ENCODE data around the gene PIGW.
"Not testable (repeated sequence)": the region's sequence is repeated elsewhere in the genome, so short reads cannot be mapped to it uniquely, and the experiment has no call there.

PIGW gene

GRCh38 chr17:36506831-36507230, 28.0 kb upstream of the PIGW start:
- Histone ChIP-seq H3K4me3 (no peak overlapping the region), H3K27ac (no peak overlapping the region)

- H3K27ac ChIP-seq: no peak overlapping the region
- H3K4me3 ChIP-seq: no peak overlapping the region
These were observed 27.5 kb upstream of the PIGW start for GRCh38 chr17:36507266-36507665.

- not testable (repeated sequence) for H3K27ac ChIP-seq, H3K4me3 ChIP-seq
These were observed 26.3 kb upstream of the PIGW start for GRCh38 chr17:36508439-36508838.

GRCh38 chr17:36509272-36509985, 25.4 kb upstream of the PIGW start:
- H3K4me3 ChIP-seq: no peak overlapping the region

GRCh38 chr17:36510636-36511035, 24.2 kb upstream of the PIGW start:
- H3K27ac ChIP-seq: no peak overlapping the region
- no peak overlapping the region for H3K4me3 ChIP-seq

More at GRCh38 chr17:36509272-36509985, 25.4 kb upstream of the PIGW start:
- no peak overlapping the region for H3K27ac ChIP-seq

- Histone ChIP-seq H3K4me3 (no peak overlapping the region), H3K27ac (no peak overlapping the region)
These were observed 23.6 kb upstream of the PIGW start for GRCh38 chr17:36511216-36511615.

GRCh38 chr17:36512641-36513040, 22.1 kb upstream of the PIGW start:
- no peak overlapping the region for H3K4me3 ChIP-seq

GRCh38 chr17:36514856-36515255, 19.9 kb upstream of the PIGW start:
- no peak overlapping the region for H3K4me3 ChIP-seq
- no peak overlapping the region for H3K27ac ChIP-seq

More at GRCh38 chr17:36512641-36513040, 22.1 kb upstream of the PIGW start:
- H3K27ac ChIP-seq: no peak overlapping the region

GRCh38 chr17:36515837-36516236, 18.9 kb upstream of the PIGW start:
- no peak overlapping the region for H3K4me3 ChIP-seq

GRCh38 chr17:36523113-36523512, 11.7 kb upstream of the PIGW start:
- no peak overlapping the region for H3K27ac ChIP-seq
- no peak overlapping the region for H3K4me3 ChIP-seq

More at GRCh38 chr17:36515837-36516236, 18.9 kb upstream of the PIGW start:
- H3K27ac ChIP-seq: no peak overlapping the region

- no peak overlapping the region for H3K27ac ChIP-seq
- H3K4me3 ChIP-seq: no peak overlapping the region
These were observed 10.3 kb upstream of the PIGW start for GRCh38 chr17:36524428-36524876.

- H3K27ac ChIP-seq: no peak overlapping the region
- H3K4me3 ChIP-seq: no peak overlapping the region
These were observed 9.7 kb upstream of the PIGW start for GRCh38 chr17:36525113-36525512.

- Histone ChIP-seq H3K27ac (no peak overlapping the region), H3K4me3 (no peak overlapping the region)
These were observed 8.9 kb upstream of the PIGW start for GRCh38 chr17:36525888-36526287.

GRCh38 chr17:36527621-36528250, 7.1 kb upstream of the PIGW start:
- H3K4me3 ChIP-seq: no peak overlapping the region
- no peak overlapping the region for H3K27ac ChIP-seq

- no peak overlapping the region for H3K4me3 ChIP-seq
- no peak overlapping the region for H3K27ac ChIP-seq
These were observed 5.7 kb upstream of the PIGW start for GRCh38 chr17:36529121-36529520.

- H3K27ac ChIP-seq: peak overlapping the region in 5 of 21 experiments; percentile 89 to 99 (median 97)
- H3K4me3 ChIP-seq: no peak overlapping the region
These were observed 2.3 kb upstream of the PIGW start for GRCh38 chr17:36532435-36532975.

- Histone ChIP-seq H3K27ac (peak overlapping the region; percentile 23 to 100 (median 97)), H3K4me3 (peak overlapping the region; percentile 52 to 89 (median 68))
These were observed 600 bp upstream of the PIGW start for GRCh38 chr17:36533935-36534839.

GRCh38 chr17:36535669-36536081, 888 bp downstream of the PIGW start:
- peak overlapping the region; percentile 52 to 89 (median 68) for H3K4me3 ChIP-seq
- peak overlapping the region in 20 of 21 experiments; percentile 85 to 100 (median 98) for H3K27ac ChIP-seq

- H3K4me3 ChIP-seq: no peak overlapping the region
- no peak overlapping the region for H3K27ac ChIP-seq
These were observed 5.9 kb downstream of the PIGW start for GRCh38 chr17:36540696-36541095.

- H3K27ac ChIP-seq: no peak overlapping the region
- no peak overlapping the region for H3K4me3 ChIP-seq
These were observed 8.0 kb downstream of the PIGW start for GRCh38 chr17:36542755-36543154.
